MM.1S (cell line): ENCODE measurements around the gene RBM4.

Source experiments
- EZH2 ChIP-seq: fragments of 300-600 bp; sonication (generic); optimal IDR thresholded peaks from 2 replicates; pipeline ENCODE3; 2017; ENCODE audit warnings: low read depth, mild to moderate bottlenecking, antibody characterized with exemption, low read length, mixed read lengths
- TF ChIP-seq, protein P1 (sequence below): fragments of 300-600 bp; sonication (generic); IDR thresholded peaks from 2 replicates; pipeline ENCODE4 v1.5.1; 2016; ENCODE audit warnings: antibody characterized with exemption, low read length, mixed read lengths

DNA sequence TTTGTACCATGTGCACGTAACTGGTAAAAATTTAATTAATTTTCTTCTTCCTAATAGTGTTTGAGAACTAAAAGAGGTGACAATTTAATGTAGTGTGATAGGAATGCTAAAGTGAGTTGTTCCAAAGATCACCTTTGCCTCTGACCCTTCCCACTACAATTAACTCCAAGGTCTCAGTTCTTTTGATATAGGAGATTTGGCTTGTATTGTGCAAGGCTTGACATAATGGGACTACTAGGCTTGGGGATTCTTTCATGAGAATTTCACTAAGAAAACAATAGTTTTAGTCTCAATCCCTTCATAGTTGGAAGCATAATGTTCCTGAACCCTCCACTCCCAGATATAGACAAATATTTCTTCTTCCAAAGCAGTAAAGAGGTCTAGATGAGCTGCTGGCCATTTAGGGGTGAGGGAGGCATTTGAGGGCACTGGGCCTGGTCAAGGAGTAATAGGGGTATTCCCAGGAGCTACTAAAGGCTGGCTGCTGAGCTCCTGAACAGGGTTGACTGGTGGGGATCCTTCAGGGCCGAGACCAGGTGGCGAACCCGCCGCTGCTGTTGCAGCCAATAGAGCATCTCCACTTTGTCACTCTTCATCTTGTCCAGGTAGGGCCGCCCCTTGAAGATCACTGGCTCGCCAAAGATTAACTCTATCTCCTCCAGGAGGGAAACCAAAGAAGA lies 48.4 kb upstream of the RBM4 start:
- no peak for TF ChIP-seq EZH2
- TF ChIP-seq, protein P1, sequence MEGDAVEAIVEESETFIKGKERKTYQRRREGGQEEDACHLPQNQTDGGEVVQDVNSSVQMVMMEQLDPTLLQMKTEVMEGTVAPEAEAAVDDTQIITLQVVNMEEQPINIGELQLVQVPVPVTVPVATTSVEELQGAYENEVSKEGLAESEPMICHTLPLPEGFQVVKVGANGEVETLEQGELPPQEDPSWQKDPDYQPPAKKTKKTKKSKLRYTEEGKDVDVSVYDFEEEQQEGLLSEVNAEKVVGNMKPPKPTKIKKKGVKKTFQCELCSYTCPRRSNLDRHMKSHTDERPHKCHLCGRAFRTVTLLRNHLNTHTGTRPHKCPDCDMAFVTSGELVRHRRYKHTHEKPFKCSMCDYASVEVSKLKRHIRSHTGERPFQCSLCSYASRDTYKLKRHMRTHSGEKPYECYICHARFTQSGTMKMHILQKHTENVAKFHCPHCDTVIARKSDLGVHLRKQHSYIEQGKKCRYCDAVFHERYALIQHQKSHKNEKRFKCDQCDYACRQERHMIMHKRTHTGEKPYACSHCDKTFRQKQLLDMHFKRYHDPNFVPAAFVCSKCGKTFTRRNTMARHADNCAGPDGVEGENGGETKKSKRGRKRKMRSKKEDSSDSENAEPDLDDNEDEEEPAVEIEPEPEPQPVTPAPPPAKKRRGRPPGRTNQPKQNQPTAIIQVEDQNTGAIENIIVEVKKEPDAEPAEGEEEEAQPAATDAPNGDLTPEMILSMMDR: no peak
